Chondrocyte (in vitro differentiated cells): Measurements from ENCODE around the gene GPSM1. TPM values are rescaled to one million over a fixed set of nuclear protein-coding genes. Genes with fewer than 3 reads are reported as not detected.

Source experiments
- DNase-seq: peaks from one replicate; pipeline ENCODE4 v3.0.0; 2021; ENCODE audit warnings: mixed read lengths, low spot score
- H3K27ac Mint-ChIP-seq: one replicate; pipeline ENCODE4 v1.8.0; 2021; ENCODE audit warnings: mild to moderate bottlenecking, moderate library complexity, mixed read lengths; ENCODE audit not compliant: unreplicated experiment
- H3K27me3 Mint-ChIP-seq: 2 replicates; pipeline ENCODE4 v1.8.0; 2021; ENCODE audit warnings: low read depth, mixed read lengths
- H3K36me3 Mint-ChIP-seq: 2 replicates; pipeline ENCODE4 v1.8.0; 2021; ENCODE audit warnings: low read depth, mixed read lengths
- H3K4me1 Mint-ChIP-seq: 2 replicates; pipeline ENCODE4 v1.8.0; 2021; ENCODE audit warnings: low read depth, mild to moderate bottlenecking, mixed read lengths
- H3K4me3 Mint-ChIP-seq: one replicate; pipeline ENCODE4 v1.8.0; 2021; ENCODE audit warnings: mild to moderate bottlenecking, moderate library complexity, mixed read lengths; ENCODE audit not compliant: unreplicated experiment
- H3K9me3 Mint-ChIP-seq: 2 replicates; pipeline ENCODE4 v1.8.0; 2021; ENCODE audit warnings: low read depth, mixed read lengths
- total RNA-seq: library from RNA; stranded (reverse); gene quantifications from 3 replicates; pipeline ENCODE4 v1.2.1, GENCODE V29; 2021
- TF ChIP-seq, protein P1 (sequence below): fragments of 200-600 bp; sonication (generic); IDR thresholded peaks from 2 replicates; pipeline ENCODE4 v1.5.0; 2021; ENCODE audit warnings: antibody characterized with exemption, mild to moderate bottlenecking, moderate library complexity

The GPSM1 gene
- total RNA-seq, 1 donor from 2014 or later, result 40.0 TPM

DNA sequence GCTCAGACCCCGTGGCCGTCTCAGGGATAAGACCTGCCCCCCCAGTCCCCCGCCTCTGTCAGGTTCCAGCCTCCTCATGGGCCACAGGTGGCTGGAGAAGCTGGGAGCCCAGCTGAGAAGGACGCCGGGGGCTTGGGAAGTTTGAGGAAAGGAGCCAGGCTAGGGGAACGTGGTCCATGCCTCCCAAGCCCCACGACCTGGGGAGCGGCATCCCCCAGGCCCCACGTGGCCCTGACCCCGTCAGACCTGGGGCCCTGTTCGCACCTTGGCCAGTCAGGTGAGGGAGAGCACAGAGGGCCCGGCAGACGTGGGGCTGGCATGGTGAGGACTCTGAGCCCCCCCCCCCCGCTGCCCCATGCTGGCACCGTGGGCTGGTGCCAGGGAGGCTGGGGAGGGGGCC is 3.7 kb downstream of the GPSM1 start:
- Mint-ChIP-seq H3K4me3 (no peak overlapping the region), H3K27ac (no peak overlapping the region), H3K36me3 (no peaks in the 10 kb centered on the region), H3K4me1 (peaks cover 25% of the 10 kb centered on the region), H3K9me3 (no peaks in the 10 kb centered on the region), H3K27me3 (no peaks in the 10 kb centered on the region)
- DNase-seq, result no peak
- TF ChIP-seq, protein P1, sequence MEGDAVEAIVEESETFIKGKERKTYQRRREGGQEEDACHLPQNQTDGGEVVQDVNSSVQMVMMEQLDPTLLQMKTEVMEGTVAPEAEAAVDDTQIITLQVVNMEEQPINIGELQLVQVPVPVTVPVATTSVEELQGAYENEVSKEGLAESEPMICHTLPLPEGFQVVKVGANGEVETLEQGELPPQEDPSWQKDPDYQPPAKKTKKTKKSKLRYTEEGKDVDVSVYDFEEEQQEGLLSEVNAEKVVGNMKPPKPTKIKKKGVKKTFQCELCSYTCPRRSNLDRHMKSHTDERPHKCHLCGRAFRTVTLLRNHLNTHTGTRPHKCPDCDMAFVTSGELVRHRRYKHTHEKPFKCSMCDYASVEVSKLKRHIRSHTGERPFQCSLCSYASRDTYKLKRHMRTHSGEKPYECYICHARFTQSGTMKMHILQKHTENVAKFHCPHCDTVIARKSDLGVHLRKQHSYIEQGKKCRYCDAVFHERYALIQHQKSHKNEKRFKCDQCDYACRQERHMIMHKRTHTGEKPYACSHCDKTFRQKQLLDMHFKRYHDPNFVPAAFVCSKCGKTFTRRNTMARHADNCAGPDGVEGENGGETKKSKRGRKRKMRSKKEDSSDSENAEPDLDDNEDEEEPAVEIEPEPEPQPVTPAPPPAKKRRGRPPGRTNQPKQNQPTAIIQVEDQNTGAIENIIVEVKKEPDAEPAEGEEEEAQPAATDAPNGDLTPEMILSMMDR, result no peak

GRCh38 chr9:136331556-136332481 is 4.5 kb downstream of the GPSM1 start:
- Mint-ChIP-seq H3K27ac (no peak overlapping the region), H3K9me3 (no peaks in the 10 kb centered on the region), H3K4me1 (peaks cover 17% of the 10 kb centered on the region), H3K27me3 (no peaks in the 10 kb centered on the region), H3K4me3 (no peak overlapping the region), H3K36me3 (no peaks in the 10 kb centered on the region)
- DNase-seq, result no peak
- TF ChIP-seq, protein P1, result no peak

DNA sequence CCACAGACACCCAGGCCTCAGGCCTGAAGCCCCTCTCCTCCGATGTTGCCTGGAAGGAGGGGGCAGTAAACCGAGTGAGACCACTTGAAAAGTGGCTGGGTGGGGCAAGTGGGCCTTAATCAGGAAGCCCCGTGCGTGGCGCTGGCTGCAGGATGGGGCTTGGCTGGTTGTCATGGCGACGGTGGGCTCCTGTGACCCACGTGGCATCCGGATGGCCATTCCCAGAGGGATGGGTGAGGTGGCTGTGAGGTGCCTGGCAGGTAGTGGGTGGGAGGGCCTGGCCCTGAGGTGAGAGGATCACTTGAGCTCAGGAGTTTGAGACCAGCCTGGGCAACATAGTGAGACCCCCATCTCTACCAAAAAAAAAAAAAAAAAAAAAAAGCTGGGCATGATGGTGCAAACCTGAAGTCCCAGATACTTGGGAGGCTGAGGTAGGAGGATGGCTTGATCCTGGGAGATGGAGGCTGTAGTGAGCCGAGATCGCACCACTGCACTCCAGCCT is 5.2 kb downstream of the GPSM1 start:
- no peak overlapping the region for H3K4me3 Mint-ChIP-seq
- peaks cover 15% of the 10 kb centered on the region for H3K4me1 Mint-ChIP-seq
- no peaks in the 10 kb centered on the region for H3K36me3 Mint-ChIP-seq
- H3K27ac Mint-ChIP-seq, result no peak overlapping the region
- H3K27me3 Mint-ChIP-seq, result no peaks in the 10 kb centered on the region
- TF ChIP-seq, protein P1, result no peak
- no peak for DNase-seq
- no peaks in the 10 kb centered on the region for H3K9me3 Mint-ChIP-seq

GRCh38 chr9:136333045-136333444 is 5.7 kb downstream of the GPSM1 start:
- DNase-seq, result no peak

DNA sequence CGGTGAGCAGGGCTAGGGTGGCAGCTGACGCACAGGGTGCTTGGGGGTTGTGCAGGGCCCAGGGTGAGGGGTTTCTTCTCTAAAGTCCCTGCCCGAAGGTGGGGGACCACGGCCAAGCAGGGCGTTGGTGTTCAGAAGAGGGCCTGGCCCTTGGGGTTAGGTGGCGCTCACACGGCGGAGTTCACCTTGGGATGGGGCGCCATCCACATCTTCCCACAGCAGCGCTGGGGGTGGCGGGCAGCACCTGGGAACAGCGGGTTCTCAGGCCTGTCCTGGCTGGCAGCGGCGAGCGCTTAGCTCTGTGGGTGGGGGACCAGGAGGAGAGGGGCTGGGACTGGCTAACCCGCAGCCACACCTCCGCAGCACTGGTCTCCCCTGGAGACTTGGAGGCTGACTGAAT is 6.1 kb downstream of the GPSM1 start:
- Mint-ChIP-seq H3K27ac (no peak overlapping the region), H3K27me3 (no peaks in the 10 kb centered on the region), H3K9me3 (no peaks in the 10 kb centered on the region), H3K4me1 (peaks cover 13% of the 10 kb centered on the region), H3K4me3 (no peak overlapping the region), H3K36me3 (no peaks in the 10 kb centered on the region)
- TF ChIP-seq, protein P1, result no peak
- DNase-seq, result no peak

More at GRCh38 chr9:136333045-136333444, 5.7 kb downstream of the GPSM1 start:
- Mint-ChIP-seq H3K4me1 (peaks cover 15% of the 10 kb centered on the region), H3K9me3 (no peaks in the 10 kb centered on the region), H3K27ac (no peak overlapping the region), H3K27me3 (no peaks in the 10 kb centered on the region), H3K4me3 (no peak overlapping the region), H3K36me3 (no peaks in the 10 kb centered on the region)
- TF ChIP-seq, protein P1, result no peak
